NCI-H2171 (cell line): ENCODE data around the gene FRK.
A peak's percentile ranks its signal among the peaks of the same experiment; 100 is the strongest.
"Not testable (repeated sequence)": the region's sequence is repeated elsewhere in the genome, so short reads cannot be mapped to it uniquely, and the experiment has no call there.

Experiments used
- DNase-seq: peaks from one replicate; lab custom pipeline; 2025; lab: John Stamatoyannopoulos, UW

Gene FRK

GRCh38 chr6:116060572-116061283, at the start of gene FRK:
TSS of gene FRK (minus strand) at chr6:116060891. CDS start at chr6:116060311, 580 bp downstream.
- no peak for DNase-seq

- peak; percentile 5 for DNase-seq
Measured at GRCh38 chr6:116108836-116109235, 48.1 kb upstream of the FRK start.

- DNase-seq = no peak
Measured at GRCh38 chr6:116106146-116106545, 45.5 kb upstream of the FRK start.

GRCh38 chr6:116105247-116105646, 44.6 kb upstream of the FRK start:
- no peak for DNase-seq

- DNase-seq = no peak
Measured at GRCh38 chr6:116104636-116105035, 43.9 kb upstream of the FRK start.

- no peak for DNase-seq
Measured at GRCh38 chr6:116102873-116103272, 42.2 kb upstream of the FRK start.

GRCh38 chr6:116101790-116102189, 41.1 kb upstream of the FRK start:
- no peak for DNase-seq

- DNase-seq = no peak
Measured at GRCh38 chr6:116101302-116101718, 40.6 kb upstream of the FRK start.

- peak; percentile 87 for DNase-seq
Measured at GRCh38 chr6:116100419-116101301, 40.0 kb upstream of the FRK start, which contains the start of gene NT5DC1. TSS of gene NT5DC1 (plus strand) at chr6:116100853. CDS start at chr6:116100931, 78 bp downstream.

- peak; percentile 7 for DNase-seq
Measured at GRCh38 chr6:116099036-116099435, 38.3 kb upstream of the FRK start.

- DNase-seq = no peak
Measured at GRCh38 chr6:116096979-116097816, 36.5 kb upstream of the FRK start.

- DNase-seq = not testable (repeated sequence)
Measured at GRCh38 chr6:116096048-116096759, 35.5 kb upstream of the FRK start.

GRCh38 chr6:116094041-116094440, 33.4 kb upstream of the FRK start:
- DNase-seq = no peak

GRCh38 chr6:116090251-116090650, 29.6 kb upstream of the FRK start:
- no peak for DNase-seq

- no peak for DNase-seq
Measured at GRCh38 chr6:116088946-116089345, 28.3 kb upstream of the FRK start.

GRCh38 chr6:116087437-116088027, 26.8 kb upstream of the FRK start:
- DNase-seq = no peak

- DNase-seq = no peak
Measured at GRCh38 chr6:116084284-116084683, 23.6 kb upstream of the FRK start.

- no peak for DNase-seq
Measured at GRCh38 chr6:116083052-116083451, 22.4 kb upstream of the FRK start.

- no peak for DNase-seq
Measured at GRCh38 chr6:116078945-116079344, 18.3 kb upstream of the FRK start.

GRCh38 chr6:116078522-116078921, 17.8 kb upstream of the FRK start:
- DNase-seq = no peak

GRCh38 chr6:116074732-116075390, 14.2 kb upstream of the FRK start:
- no peak for DNase-seq
